Measurements from ENCODE around the gene ABHD10.

- TF ChIP-seq CTCF (IDR thresholded peaks at IDR 0.05) (no peak), POLR2A (IDR thresholded peaks at IDR 0.05) (no peak)
Observed at GRCh38 chr3:111998636-111999483, 20.0 kb downstream of the ABHD10 start, which contains the start of gene TAGLN3.

Data from lower leg skin (tissue), 3 donors.